ENCODE data around the gene NUAK2. TPM values are rescaled to one million over a fixed set of nuclear protein-coding genes. Genes with fewer than 3 reads are reported as not detected.
A peak's percentile ranks its signal among the peaks of the same experiment; 100 is the strongest.

The NUAK2 gene
- total RNA-seq, 1 donor from 2014 or later = 0.74 TPM

GRCh38 chr1:205287767-205288559 is 33.6 kb downstream of the NUAK2 start:
- intact Hi-C loops (cut with micrococcal nuclease) = no loop called here
- Histone ChIP-seq H3K36me3 (no peaks in the 10 kb centered on the region), H3K4me1 (peaks cover 27% of the 10 kb centered on the region), H3K9me3 (replicated peaks) (no peaks in the 10 kb centered on the region), H3K27me3 (ENCODE audit: low read depth) (no peaks in the 10 kb centered on the region), H3K4me3 (no peak overlapping the region), H3K27ac (replicated peaks) (peak overlapping the region; percentile 37)
- no peak for TF ChIP-seq CTCF (IDR thresholded peaks at IDR 0.05; ENCODE audit: borderline replicate concordance)
- DNase-seq = no peak

GRCh38 chr1:205287076-205287475 is 34.5 kb downstream of the NUAK2 start:
- no peak overlapping the region for H3K27ac ChIP-seq (replicated peaks)
- H3K4me1 ChIP-seq = peaks cover 27% of the 10 kb centered on the region

GRCh38 chr1:205286335-205286950 is 35.1 kb downstream of the NUAK2 start:
- no peak overlapping the region for H3K4me3 ChIP-seq
- no peaks in the 10 kb centered on the region for H3K27me3 ChIP-seq (ENCODE audit: low read depth)
- DNase-seq = no peak
- H3K4me1 ChIP-seq = peaks cover 27% of the 10 kb centered on the region
- TF ChIP-seq CTCF (IDR thresholded peaks at IDR 0.05; ENCODE audit: borderline replicate concordance) = no peak
- no peaks in the 10 kb centered on the region for H3K9me3 ChIP-seq (replicated peaks)
- H3K27ac ChIP-seq (replicated peaks) = no peak overlapping the region
- intact Hi-C loops (cut with micrococcal nuclease) = no loop called here
- no peaks in the 10 kb centered on the region for H3K36me3 ChIP-seq

More at GRCh38 chr1:205287076-205287475, 34.5 kb downstream of the NUAK2 start:
- DNase-seq = no peak
- TF ChIP-seq CTCF (IDR thresholded peaks at IDR 0.05; ENCODE audit: borderline replicate concordance) = no peak
- H3K9me3 ChIP-seq (replicated peaks) = no peaks in the 10 kb centered on the region
- H3K4me3 ChIP-seq = no peak overlapping the region
- no peaks in the 10 kb centered on the region for H3K36me3 ChIP-seq
- no peaks in the 10 kb centered on the region for H3K27me3 ChIP-seq (ENCODE audit: low read depth)
- intact Hi-C loops (cut with micrococcal nuclease) = no loop called here

GRCh38 chr1:205285381-205286101 is 36.0 kb downstream of the NUAK2 start:
- Histone ChIP-seq H3K27ac (replicated peaks) (peak overlapping the region; percentile 48), H3K9me3 (replicated peaks) (no peaks in the 10 kb centered on the region), H3K4me3 (no peak overlapping the region), H3K36me3 (no peaks in the 10 kb centered on the region), H3K4me1 (peaks cover 27% of the 10 kb centered on the region), H3K27me3 (ENCODE audit: low read depth) (no peaks in the 10 kb centered on the region)
- intact Hi-C loops (cut with micrococcal nuclease) = no loop called here
- no peak for DNase-seq
- no peak for TF ChIP-seq CTCF (IDR thresholded peaks at IDR 0.05; ENCODE audit: borderline replicate concordance)

GRCh38 chr1:205284420-205285144 is 37.0 kb downstream of the NUAK2 start:
- H3K4me3 ChIP-seq = no peak overlapping the region
- peak overlapping the region; percentile 48 for H3K27ac ChIP-seq (replicated peaks)
- TF ChIP-seq CTCF (IDR thresholded peaks at IDR 0.05; ENCODE audit: borderline replicate concordance) = no peak
- no peaks in the 10 kb centered on the region for H3K27me3 ChIP-seq (ENCODE audit: low read depth)
- intact Hi-C loops (cut with micrococcal nuclease) = no loop called here
- no peaks in the 10 kb centered on the region for H3K36me3 ChIP-seq
- H3K4me1 ChIP-seq = peaks cover 27% of the 10 kb centered on the region
- H3K9me3 ChIP-seq (replicated peaks) = no peaks in the 10 kb centered on the region
- peak; percentile 79 for DNase-seq

Data from left ventricle myocardium inferior (tissue), 1 donor.